Small intestine (tissue), 4 donors: Measurements from ENCODE around the gene KLHL7. TPM values are rescaled to one million over a fixed set of nuclear protein-coding genes. Genes with fewer than 3 reads are reported as not detected.

Experiments
- polyA plus RNA-seq, 4 donors: library from polyadenylated mRNA; stranded (reverse) in 3 of 4; unstranded in 1 of 4; fragments of 200-250 nt in 3 of 4; fragments of 120-200 nt in 1 of 4; gene quantifications; one replicate each; pipeline versions ENCODE4 v1.2.1 to v1.2.3, GENCODE V29; 2013
- donor health status: healthy with polysubstance abuse.
- donor health status: Bipolar disorder and iron deficiency.
- donor health status: healthy.

Gene KLHL7
- polyA plus RNA-seq, 4 donors = 12.5 to 24.8 (median 16.1) TPM

Other genes starting within 250 kb of the KLHL7 start
- gene HYCC1, start 91.7 kb upstream of the KLHL7 start, polyA plus RNA-seq = 10 to 100 TPM in 2 of 4 donors, 1 to 10 TPM in 2; 4.0 to 26.6 (median 10.8) TPM
- gene NUP42, start 76.3 kb downstream of the KLHL7 start, polyA plus RNA-seq = 10 to 100 TPM; 25.1 to 46.6 (median 32.4) TPM
- gene GPNMB, start 141.0 kb downstream of the KLHL7 start, polyA plus RNA-seq = 10 to 100 TPM in 2 of 4 donors, 1 to 10 TPM in 2; 1.6 to 27.0 (median 7.1) TPM
- 10 to 100 TPM; 34.4 to 42.7 (median 36.2) TPM for gene MALSU1, start 193.6 kb downstream of the KLHL7 start, polyA plus RNA-seq